GM12864 (cell line): Measurements from ENCODE around the gene VWA3B.

Experiments
- DNase-seq: peaks from one replicate; pipeline ENCODE4 v3.0.0-alpha.2; 2011; ENCODE audit warnings: low read depth
- H3K4me3 ChIP-seq: 2 replicates; pipeline ENCODE4 v1.5.1; 2011; ENCODE audit warnings: mild to moderate bottlenecking, low read depth, low read length, control low read depth
- CTCF ChIP-seq: IDR thresholded peaks from 2 replicates; pipeline ENCODE4 v1.5.1; 2011; ENCODE audit warnings: low read depth, mild to moderate bottlenecking, moderate library complexity, low read length, control low read depth, inconsistent platforms; ENCODE audit errors: missing control alignments

Gene VWA3B

GRCh38 chr2:98185801-98186200 lies 98.8 kb downstream of the VWA3B start:
- DNase-seq: no peak
- no peak for TF ChIP-seq CTCF
- no peak overlapping the region for H3K4me3 ChIP-seq

GRCh38 chr2:98187194-98187593 lies 100.2 kb downstream of the VWA3B start:
- no peak for TF ChIP-seq CTCF
- no peak overlapping the region for H3K4me3 ChIP-seq
- DNase-seq: no peak

GRCh38 chr2:98188351-98189046 lies 101.5 kb downstream of the VWA3B start:
- H3K4me3 ChIP-seq: no peak overlapping the region
- peak; percentile 4 for TF ChIP-seq CTCF
- DNase-seq: no peak

- DNase-seq: no peak
- TF ChIP-seq CTCF: no peak
- no peak overlapping the region for H3K4me3 ChIP-seq
Observed at GRCh38 chr2:98191883-98192282, 104.9 kb downstream of the VWA3B start.

GRCh38 chr2:98201576-98201975 lies 114.6 kb downstream of the VWA3B start:
- no peak for TF ChIP-seq CTCF
- no peak for DNase-seq
- H3K4me3 ChIP-seq: no peak overlapping the region

GRCh38 chr2:98205889-98206288 lies 118.9 kb downstream of the VWA3B start:
- TF ChIP-seq CTCF: no peak
- no peak overlapping the region for H3K4me3 ChIP-seq
- DNase-seq: no peak

GRCh38 chr2:98212092-98213000 lies 125.4 kb downstream of the VWA3B start:
- DNase-seq: no peak
- H3K4me3 ChIP-seq: no peak overlapping the region
- no peak for TF ChIP-seq CTCF
